ENCODE results near the gene KDM4B.
A peak's percentile ranks its signal among the peaks of the same experiment; 100 is the strongest.

Gene KDM4B

DNA sequence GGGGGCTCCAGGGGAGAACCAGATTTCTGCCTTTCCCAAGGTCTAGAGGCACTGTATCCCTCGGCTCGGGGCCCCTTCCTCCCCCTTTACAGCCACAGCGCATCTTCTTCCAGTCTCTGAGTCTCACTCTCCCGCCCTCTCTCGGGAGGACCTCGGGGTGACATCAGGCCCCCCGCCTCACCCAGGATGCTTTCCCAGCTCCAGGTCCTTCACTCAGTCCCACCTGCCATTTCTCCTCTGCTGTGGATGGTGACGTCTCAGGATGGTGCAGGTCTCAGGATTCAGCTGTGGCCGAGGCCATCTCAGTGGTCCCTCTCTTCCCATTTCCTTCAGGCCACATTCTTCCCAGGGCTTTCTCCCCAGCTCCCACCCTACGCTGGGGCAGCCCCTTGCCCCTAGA lies 13.6 kb upstream of the KDM4B start:
- DNase-seq (ENCODE audit: low read depth): no peak
- TF ChIP-seq, protein P1, sequence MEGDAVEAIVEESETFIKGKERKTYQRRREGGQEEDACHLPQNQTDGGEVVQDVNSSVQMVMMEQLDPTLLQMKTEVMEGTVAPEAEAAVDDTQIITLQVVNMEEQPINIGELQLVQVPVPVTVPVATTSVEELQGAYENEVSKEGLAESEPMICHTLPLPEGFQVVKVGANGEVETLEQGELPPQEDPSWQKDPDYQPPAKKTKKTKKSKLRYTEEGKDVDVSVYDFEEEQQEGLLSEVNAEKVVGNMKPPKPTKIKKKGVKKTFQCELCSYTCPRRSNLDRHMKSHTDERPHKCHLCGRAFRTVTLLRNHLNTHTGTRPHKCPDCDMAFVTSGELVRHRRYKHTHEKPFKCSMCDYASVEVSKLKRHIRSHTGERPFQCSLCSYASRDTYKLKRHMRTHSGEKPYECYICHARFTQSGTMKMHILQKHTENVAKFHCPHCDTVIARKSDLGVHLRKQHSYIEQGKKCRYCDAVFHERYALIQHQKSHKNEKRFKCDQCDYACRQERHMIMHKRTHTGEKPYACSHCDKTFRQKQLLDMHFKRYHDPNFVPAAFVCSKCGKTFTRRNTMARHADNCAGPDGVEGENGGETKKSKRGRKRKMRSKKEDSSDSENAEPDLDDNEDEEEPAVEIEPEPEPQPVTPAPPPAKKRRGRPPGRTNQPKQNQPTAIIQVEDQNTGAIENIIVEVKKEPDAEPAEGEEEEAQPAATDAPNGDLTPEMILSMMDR (conservative IDR thresholded peaks at IDR 0.05; ENCODE audit: low read depth, low read length): no peak
- H3K4me3 ChIP-seq (ENCODE audit: low read depth, low read length): no peak overlapping the region

DNA sequence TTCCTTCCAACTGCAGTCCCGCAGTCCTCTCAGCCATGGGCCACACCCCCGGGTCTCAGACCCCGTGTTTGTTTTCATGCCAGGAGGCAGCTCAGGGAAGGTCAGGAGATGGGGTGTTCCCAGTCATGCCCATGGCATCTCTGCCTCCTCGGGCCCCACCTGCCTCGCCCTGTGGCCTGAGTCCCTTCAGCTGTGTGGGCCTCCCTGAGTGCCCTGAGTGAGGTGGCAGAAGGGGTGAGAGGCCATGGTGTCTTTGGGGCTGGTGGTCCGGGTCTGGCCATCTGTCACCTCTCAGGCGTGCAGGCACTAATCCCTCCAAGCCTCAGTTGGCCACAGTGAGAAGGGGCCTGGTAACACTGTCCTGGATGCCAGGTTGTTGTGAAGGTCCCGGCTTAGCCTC lies 10.9 kb upstream of the KDM4B start:
- DNase-seq (ENCODE audit: low read depth): no peak
- H3K4me3 ChIP-seq (ENCODE audit: low read depth, low read length): no peak overlapping the region
- TF ChIP-seq, protein P1 (conservative IDR thresholded peaks at IDR 0.05; ENCODE audit: low read depth, low read length): no peak

DNA sequence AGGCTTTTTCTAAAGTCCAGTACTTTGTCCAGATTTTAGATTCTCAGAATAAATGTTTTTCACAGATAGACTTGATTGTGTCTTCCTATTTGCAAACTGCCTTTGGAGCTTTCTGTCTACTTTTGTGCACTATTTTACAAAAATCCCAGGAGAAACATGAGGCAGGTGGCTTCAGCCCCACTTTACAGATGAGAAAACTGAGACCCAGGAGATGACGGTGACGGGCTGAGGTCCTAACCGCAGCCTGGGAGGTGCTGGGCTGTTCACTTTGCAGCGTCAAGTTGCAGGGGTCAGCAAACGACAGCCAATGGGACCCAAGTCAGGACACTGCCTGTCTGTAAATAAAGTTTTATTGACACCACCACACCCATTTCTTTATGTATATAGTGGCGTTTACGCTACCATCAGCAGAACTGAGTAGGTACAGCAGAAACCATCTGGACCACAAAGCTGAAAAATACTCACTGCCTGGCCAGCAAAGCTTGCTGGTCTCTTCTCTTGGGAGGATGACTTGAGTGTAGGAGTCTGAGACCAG lies 6.8 kb upstream of the KDM4B start:
- H3K4me3 ChIP-seq (ENCODE audit: low read depth, low read length): no peak overlapping the region
- TF ChIP-seq, protein P1 (conservative IDR thresholded peaks at IDR 0.05; ENCODE audit: low read depth, low read length): no peak
- no peak for DNase-seq (ENCODE audit: low read depth)

DNA sequence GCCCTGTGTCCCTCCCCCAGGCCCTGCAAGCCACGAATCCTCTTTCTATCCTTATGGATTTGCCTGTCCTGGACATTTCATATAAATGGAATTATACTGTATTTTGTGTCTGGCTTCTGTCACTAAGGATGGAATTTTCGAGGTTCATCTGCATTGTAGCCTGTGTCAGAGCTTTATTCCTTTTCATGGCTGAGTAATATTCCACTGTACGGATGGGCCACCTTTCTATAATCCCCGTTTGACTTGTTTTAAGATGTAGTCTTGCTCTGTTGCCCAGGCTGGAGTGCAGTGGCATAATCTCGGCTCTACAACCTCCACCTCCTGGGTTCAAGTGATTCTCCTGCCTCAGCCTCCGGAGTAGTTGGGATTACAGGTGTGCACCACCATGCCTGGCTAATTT lies 3.9 kb upstream of the KDM4B start:
- no peak for DNase-seq (ENCODE audit: low read depth)
- TF ChIP-seq, protein P1 (conservative IDR thresholded peaks at IDR 0.05; ENCODE audit: low read depth, low read length): no peak

DNA sequence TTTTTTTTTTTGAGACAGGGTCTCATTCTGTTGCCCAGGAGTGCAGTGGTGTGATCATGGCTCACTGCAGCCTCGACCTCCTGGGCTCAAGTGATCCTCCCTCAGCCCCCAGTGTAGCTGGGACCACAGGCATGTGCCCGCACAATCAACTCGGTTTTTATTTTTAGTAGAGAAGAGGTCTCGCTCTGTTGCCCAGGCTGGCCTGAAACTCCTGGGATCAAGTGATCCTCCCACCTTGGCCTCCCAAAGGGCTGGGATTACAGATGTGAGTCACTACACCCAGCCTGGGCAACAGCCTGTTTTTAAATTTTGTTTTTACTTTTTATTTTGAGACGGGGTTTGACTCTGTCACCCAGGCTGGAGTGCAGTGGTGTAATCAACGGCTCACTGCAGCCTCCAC lies 2.3 kb upstream of the KDM4B start:
- DNase-seq (ENCODE audit: low read depth): no peak
- no peak overlapping the region for H3K4me3 ChIP-seq (ENCODE audit: low read depth, low read length)
- TF ChIP-seq, protein P1 (conservative IDR thresholded peaks at IDR 0.05; ENCODE audit: low read depth, low read length): no peak

More for the DNA sequence above, 3.9 kb upstream of the KDM4B start:
- H3K4me3 ChIP-seq (ENCODE audit: low read depth, low read length): no peak overlapping the region

DNA sequence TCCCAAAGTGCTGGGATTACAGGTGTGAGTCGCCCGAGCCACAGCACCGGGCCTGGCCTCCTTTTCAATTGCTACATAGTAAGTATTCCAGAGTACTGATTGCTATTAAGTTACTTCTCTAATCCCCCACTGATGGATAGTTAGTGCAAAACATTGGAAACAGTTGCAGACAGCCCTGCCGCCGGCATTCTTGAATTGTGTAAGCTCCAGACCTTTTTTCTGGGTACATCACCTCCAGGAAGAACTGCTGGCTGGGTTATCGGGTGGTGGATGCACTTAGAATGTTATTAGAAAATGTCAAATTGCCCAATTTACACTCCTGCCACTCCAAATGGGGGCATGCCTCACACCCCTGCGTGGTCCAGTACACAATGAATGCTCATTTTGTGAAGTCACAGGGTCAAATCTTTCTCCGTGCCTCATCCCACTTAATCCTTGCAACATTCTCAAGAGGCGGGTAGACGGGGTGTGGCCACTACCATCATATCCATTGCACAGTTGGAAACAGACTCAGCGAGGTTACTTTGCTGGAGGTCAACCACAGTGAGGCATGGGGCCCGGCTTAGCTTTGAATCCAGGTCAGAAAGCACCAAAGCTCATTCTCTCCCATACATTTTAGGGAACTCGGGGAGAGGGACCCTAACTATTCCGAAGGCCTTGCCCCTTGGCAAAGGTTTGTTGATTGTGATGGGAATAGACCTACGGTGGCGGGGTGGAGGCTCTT lies 1.0 kb upstream of the KDM4B start:
- TF ChIP-seq, protein P1 (conservative IDR thresholded peaks at IDR 0.05; ENCODE audit: low read depth, low read length): no peak
- H3K4me3 ChIP-seq (ENCODE audit: low read depth, low read length): peak overlapping the region; percentile 46
- DNase-seq (ENCODE audit: low read depth): peak; percentile 74

DNA sequence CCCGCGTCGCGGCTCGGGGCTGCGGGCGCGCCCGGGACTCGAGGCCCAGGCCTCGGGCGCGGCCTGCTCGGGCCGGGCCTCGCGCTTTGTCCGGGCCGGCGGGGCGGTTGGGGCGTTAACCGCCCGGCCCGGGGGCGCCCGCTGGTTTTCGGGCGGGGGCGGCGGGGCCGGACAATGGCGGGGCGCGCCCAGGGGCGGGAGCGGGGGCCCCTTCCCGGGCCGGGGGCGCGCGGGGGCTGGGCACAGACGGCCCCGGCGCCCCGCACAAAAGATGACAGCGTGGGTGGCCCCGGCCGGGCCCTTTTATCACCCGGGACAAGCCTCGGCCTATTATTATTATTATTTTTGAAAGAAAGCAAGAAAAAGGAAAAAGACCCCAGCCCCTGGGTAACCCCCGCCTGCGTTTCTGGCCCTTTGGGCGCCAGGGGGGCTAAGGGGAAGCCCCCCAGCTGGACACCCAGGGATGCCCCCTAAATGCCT lies 419 bp downstream of the KDM4B start:
- TF ChIP-seq, protein P1 (conservative IDR thresholded peaks at IDR 0.05; ENCODE audit: low read depth, low read length): no peak
- H3K4me3 ChIP-seq (ENCODE audit: low read depth, low read length): peak overlapping the region; percentile 70
- no peak for DNase-seq (ENCODE audit: low read depth)

Data from choroid plexus epithelial cell (primary cell).